ENCODE data around the gene C3orf20.

Gene C3orf20

DNA sequence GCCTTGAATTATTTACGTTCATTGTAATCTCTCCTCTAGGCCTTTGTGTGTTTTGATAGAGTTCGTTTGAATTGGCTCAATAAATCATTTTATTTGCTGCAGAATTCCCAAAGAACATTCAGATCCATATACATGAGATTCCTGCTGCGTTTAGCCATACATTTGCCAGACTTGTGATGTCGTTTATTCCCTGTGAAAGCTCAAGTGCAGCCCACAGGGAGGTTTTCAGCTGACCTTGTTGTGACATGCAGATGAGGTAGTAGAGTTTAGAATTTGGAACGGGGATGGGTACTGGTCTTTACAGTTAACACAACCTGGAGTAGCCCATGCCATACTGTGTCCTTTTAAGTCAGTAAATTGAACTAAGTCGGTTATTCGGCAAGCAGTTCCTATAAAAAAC, at the start of gene C3orf20:
TSS of gene C3orf20 (plus strand) at position 301 of the 400 bp plus-strand sequence. CDS start 7,573 bp downstream, outside the sequence.
- no peak for DNase-seq

DNA sequence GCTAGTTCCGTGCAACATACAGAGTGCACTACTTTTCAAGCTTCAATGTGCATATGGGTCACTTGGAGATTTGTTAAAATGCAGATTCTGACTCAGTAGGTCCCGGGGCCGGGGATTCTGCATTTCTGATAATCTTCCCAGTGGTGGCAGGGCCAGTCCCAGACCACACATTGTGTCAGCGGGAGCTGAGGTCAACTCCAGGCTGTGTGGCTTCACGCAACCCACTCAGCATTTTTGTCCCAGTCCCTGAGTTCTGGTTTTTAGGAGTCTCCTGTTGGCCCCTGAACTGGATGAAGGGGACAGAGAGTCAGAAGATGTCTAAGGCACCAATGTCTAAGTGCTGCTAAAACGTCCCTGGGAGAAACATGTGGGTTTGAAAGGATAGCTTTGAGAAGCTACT, 49.5 kb upstream of the C3orf20 start:
- no peak for DNase-seq

DNA sequence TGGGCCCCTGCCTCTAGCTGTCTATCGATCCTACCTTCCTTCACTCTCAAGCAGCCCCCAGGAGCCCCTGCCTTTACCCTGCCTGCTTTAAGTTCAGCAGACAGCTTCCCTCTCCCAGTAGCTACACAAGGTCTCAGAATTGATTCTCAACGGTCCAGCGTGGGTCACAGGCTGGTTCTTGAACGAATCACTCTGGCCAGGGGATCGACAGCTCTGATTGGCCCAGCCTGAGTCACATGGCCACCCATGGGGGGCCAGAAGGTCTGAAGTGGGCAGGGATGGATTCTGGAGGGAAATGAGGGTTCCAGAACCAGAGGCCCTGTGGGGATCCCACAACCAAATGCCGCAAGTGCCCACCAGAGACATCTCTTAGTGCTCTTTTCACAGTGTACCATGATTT, 47.1 kb upstream of the C3orf20 start:
- DNase-seq, result no peak

DNA sequence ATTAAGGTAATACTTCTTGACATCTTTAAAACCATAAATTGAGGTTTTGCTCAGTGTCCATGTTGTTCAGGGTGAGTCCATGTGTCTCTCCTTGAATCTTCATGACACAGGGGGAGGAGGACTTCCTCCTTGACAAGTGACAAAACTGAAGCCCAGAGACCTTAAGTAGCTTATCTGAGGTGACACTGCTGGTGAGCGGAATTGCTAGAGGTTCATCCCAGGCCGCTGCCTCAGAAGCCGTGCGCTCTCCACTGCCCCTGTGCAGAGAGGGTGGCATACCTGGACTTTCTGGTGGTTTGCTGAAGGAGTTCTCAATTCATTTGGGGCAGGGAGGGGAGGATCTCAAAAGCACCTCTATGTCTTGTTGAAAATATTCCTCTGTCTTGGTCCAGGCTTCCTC, 46.5 kb upstream of the C3orf20 start:
- DNase-seq, result no peak

DNA sequence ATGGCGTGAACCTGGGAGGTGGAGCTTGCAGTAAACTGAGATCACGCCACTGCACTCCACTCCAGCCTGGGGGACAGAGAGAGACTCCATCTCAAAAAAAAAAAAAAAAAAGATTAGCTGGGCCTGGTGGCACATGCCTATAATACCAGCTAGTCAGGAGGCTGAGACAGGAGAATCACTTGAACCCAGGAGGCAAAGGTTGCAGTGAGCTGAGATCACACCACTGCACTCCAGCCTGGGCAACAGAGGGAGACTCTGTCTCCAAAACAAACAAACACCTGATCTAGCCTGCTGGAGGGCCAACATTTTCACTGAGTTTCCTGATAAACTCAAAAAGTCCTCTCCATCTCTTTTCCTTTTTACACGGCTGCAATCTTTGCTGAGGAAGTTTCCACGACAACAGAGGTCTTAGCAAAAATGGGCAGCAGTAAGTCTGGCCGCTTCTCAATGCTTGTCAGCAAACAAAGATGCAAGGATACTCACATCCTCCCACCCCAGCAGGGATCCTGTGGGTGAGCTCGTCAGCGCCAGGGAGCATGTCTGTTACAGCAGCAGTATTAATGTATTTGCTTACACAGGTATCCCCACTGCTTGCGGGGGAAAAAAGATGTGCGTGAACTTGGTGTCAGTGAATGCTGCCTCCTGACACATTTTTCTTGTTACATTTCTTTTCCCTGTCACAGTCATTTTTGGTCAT, 44.4 kb upstream of the C3orf20 start:
- DNase-seq, result no peak

DNA sequence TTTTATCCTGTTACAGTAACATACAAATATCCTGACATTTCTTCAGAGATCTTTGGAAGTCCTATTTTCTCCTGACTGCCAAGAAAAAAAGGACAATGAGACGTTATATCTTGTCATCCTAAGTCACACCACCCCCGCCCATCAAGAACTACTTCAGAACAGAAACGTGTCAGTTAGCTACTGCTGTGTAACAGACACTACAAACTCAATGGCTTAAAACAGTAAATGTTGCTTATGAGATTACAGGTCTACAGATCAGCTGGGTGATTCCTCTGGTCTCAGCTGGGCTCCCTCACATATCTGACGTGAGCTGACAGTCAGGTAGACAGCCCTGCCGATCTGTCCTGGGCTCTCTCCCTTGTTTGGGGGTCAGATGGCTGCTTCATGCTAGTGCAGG, 43.8 kb upstream of the C3orf20 start:
- no peak for DNase-seq

DNA sequence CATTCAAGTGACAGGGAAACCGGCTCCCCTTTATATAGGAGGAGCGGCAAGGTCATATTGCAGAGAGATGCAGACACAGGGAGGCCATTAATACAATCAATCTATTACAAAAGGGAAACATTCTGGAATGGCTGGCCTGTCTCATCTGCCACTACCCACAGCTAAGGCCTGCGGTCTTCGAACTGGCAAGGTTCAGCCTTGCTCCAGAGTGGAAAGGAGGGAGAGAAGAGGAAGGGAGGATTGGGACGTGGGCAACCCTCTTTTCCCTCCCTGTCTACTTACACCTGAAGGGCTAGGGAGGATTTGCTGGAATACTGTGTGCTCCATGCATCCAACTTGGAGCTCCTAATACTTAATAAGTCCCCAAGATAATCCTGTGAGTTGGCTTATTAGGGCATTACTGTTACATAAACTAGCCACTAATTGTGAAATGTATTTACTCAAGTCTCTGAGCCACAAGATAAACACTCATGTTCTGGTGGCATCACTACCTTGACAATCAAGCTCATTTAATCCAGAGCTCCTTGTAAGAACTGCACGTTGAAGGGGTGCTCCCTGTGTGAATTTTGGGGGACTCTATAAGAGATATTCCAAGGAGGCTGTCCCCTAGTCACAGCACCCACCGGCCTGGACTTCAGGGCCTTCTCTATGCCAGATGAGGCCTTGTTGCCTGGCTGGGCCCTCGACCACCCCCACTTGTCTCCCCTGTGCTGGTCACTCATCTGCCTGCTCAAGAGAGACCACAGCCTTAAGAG, 43.1 kb upstream of the C3orf20 start:
- DNase-seq, result no peak

DNA sequence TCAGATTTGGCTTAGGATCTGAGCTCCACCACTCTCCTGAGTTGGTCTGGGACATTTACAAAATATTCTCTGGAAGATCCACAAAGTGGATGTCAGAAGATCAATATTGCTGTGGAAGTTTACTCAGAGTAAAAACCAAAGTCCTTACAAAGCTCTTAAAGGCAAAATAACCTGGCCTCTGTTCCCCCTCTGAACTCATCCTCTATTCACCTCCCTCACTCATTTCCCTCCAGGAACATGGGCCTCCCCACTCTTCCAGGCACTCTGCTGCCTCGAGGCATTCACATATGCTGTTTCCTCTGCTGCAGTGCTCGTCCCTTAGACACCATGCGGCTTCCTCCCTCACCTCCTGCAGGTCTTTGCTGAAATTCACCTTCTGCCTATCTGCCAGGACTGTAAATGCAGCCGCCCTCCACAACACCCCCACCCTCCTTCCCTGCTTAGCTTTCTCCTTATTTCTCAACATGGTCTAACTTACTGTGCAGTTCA, 42.5 kb upstream of the C3orf20 start:
- DNase-seq, result no peak

DNA sequence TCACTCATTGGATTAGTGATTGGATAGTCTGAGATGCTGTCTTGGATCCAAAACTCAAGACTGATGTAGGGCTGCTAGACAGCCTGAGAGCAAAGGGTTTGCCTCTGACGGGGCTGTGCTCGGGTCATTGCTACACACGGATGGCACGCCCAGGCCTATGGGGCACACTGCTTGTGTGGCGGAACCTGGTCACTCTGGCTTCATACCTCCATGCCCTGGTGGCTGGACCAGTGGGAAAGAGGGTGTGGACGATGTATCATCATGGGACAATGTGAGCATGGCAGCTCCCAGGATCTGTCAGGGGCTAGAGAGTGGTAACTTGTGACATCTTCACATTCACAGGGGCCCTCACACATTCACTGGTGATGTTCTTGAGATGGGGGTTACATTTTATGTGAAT, 41.5 kb upstream of the C3orf20 start:
- no peak for DNase-seq

DNA sequence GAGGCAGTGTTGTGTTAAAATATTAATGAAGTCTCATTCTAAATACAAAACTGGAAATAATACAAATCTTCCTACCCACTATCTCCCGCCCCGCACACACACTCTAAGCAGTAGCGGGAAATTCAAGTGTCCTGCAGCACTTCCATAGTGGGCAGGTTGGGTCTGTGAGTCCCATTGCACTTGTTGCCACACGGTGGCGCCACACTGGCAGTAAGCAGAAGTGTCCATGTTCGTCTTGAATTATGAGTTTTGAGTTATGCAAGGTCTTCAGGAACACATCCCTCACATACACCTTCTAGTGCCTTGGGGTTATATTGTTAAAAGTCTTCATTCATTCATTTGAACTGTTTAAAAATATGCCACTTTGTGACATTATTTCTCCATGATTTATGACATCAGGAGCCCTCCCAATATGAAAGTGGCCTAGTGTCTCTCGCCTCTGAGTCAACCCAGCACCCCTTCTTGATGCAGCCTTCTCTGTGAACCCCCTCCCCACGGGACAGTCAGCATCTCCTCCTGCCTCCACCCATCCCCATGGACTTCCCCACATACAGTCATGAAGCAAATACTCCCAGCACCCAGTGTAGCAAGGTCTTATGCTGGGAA, 41.0 kb upstream of the C3orf20 start:
- DNase-seq, result peak in 1 of 4 experiments; percentile 11

DNA sequence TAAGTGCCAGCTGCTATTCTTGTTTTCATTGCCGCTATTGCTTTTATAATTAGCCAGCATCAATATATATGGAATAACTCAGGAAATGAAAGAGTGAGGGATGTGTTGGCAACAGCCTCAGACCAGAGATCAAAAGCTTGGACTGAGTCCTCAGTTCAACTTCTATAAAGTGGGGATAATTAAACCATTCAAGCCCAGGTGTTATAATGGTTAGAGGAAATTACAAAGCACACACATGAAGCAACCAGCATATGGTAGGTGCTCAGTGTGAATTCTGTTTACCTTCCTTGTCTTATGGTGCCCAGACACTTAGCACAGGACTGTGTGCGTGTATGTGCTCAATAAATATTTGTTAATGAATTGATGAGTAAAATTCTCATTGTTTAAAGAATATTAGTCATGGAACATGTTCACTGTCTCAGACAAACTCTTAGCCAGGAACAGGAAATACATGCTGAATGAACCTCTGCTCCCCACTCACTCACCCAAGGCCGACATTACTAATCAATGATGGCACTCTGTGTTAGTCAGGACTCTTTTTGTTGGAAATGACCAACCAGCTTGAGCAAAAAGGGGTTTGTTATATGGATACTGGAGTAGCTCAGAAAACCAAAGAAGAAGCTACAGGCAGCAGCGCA, 40.1 kb upstream of the C3orf20 start:
- no peak for DNase-seq

DNA sequence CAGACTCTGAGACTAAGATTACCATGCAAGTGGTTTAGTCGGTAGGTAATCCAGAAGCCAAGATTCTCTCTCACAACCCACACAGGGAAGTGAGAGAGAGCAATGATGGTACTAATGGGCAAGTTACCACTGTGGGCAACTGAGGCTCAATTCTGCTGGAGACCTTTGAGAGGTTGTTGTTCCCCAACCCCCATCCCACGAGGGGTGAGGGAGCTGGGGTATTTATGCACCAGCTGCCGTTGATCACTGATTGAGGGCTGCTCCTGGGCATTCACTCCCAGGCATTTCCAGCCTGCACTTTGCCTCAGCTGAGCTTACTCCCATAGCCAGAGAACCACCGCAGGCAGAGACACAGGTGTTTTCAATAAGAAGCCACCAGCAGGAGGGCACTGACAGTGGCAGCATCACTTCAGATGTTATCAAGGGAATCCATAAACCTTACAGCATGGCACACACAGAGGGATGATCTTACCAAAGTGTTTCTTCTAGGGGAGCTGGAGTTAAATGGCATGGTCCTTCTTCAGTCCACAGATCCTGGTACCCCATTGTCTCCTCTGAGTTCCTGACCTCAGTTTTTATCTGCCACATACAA, 38.3 kb upstream of the C3orf20 start:
- DNase-seq, result no peak

DNA sequence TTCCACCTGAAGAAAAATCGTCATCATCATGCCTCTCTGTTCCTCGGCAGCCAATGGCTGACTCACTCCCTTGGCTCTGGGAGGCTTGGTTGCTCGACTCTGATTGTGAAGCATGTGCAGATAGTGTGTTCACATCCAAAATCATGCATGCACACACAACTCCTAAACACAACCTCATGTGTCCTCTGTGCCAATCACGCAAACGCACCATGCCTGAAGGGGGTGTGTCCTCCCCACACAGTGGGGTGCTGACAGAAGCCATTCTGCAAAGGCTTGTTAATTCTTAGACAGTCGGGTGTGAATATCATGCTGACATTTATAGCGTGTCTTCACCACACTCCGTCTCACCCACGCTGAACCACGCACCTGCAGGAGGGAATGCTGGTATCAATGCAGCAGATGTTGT, 34.8 kb upstream of the C3orf20 start:
- DNase-seq, result no peak

DNA sequence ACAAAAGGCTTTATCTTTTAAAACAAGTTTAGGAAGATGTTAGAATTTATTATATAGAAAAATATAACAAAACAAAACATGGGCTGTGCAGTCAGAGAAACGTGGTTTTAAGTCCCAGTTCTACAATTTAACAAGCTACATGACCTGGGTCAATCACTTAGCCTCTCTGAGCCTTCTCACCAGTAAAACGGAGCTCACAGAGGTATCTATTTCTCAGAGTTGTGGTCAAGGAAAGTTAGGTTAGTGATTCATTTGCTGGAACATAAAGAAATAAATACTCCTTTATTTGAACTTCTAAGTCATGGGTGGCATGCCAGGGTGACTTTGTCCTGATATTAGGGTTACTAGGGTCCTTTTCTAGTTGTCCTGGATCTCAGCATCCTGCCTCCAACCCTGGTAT, 34.2 kb upstream of the C3orf20 start:
- no peak for DNase-seq

DNA sequence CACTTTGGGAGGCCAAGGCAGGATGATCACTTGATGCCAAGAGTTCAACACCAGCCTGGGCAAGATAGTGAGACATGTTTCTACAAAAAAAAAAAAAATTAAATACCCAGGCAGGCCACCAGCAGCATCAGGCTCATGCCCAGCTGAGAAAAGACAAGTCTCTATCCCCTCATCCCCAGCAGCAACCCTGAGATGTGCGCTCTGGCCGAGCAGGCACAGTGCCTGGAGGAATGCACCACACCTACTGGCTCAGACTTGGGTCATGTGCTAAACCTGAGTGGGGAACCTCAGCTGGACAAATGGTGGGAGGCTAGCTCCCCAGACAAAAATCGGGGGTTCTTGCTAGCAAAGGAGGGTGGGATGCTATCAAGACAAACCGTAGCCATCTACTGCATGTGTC, 33.6 kb upstream of the C3orf20 start:
- no peak for DNase-seq

DNA sequence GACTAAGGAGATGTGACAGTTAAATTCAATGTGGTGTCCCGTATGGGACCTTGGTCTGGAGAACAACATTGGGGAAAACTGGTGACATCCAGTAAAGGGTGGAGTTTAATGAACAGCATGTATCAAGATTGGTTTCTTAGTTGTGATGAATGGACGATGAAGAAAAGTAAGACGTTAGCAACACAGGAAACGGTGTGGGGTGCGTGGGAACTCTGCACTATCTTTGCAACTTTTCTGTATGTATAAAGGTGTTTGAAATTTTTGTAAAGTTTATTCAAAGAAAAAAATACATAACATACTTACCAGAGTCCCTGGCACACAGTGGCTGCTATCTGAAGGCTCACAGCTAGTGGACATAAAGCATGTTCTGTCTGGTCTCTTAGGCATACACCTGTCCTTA, 29.5 kb upstream of the C3orf20 start:
- DNase-seq, result no peak

DNA sequence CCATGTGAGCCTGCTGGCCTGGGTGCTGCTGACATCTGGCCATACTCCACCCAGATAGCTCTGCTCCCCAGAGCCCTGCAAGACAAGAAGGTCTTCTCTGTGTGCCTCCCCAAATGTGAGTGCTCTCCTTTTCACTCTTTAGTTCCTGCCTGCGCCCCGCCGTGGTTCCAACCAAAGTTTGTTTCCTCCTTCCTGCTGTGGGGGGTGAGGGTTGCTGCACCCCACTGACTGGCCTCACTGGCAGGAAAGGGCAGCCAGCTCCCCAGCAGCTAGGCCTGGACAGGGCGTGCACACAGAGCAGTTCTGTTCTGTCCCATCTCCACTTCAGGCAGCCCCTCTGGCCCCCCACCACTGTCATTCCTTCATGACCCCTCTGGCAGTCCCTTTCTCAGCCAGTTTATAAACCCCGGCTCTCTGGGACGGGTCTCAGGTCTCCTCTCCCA, 28.8 kb upstream of the C3orf20 start:
- DNase-seq, result no peak

DNA sequence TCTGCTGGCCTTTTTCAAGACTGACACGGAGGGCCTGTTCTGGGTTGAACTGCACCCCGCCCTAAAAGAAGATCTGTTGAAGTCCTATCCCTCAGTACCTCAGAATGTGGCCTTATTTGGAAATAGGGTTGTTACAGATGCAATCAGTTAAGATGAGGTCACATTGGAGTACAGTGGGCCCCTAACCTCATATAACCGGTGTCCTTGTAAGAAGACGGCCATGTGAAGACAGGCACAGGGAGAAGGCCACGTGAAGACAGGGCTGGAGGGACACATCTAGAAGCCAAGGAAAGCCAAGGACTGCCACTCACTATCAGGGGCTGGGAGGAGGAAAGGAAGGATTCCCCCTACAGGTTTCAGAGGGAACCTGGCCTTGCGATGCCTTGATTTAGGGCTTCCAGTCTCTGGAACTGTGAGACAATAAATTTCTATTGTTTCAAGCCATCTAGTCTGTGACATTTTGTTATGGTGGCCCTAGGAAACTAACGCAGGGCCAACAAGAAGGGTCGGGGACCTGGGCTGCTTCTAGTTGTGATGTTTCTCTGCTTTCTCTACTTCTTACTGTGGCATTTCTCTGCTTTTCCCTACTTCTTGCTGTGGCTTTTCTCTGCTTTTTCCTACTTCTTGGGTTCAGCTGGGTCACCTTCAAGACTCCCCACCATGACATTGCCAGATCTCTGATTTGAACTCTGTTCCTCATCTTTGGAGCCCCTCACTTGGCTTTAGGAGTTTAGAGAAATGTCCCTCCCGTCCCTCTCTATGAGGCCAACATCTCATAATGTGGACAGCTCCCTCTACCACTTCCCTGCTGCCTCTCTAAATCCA, 28.1 kb upstream of the C3orf20 start:
- no peak for DNase-seq

DNA sequence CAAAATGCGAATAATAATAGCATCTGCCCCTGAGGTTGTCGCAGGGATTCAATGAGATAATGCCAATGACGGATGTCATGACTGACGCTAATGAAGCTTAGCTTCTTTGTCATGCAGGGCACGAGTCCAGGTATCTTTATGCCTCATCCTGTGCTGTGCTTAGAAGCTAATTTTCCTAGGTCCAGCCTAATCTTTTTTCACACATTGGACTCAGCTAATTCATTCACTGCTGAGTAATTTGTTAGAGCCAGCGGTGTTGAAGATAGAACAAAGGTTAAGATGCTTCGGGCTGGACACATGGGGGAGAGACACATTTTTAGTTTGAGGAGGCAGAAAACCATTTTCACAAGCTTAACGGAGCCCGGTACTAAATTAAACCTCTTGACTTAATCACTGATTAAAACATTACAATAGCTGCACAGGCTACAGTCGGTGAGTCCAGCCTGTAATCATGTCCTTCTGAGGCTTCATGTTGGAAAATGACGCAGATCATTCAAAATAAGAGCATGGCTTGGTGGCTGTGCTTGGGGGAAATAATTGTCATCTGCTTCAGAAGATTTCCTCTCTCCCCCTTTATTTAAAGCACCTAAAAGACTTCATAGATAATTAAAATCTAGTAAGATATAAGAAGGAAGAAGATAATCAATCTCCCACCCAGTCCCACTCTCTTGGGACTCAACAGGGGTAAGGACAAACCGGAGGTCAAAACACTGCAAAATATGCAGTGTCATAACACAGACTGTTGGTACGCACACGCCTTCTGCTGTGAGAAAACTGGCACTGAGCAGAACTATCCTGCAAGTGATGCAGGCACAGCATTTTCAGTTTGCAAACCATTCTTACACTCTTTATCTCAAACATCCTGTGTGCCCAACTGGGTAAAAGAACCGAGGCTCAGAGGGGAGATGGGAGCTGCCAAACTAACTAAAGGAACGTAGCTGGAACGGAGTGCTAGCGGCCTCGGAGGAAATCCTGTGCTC, 26.7 kb upstream of the C3orf20 start:
- DNase-seq, result no peak

DNA sequence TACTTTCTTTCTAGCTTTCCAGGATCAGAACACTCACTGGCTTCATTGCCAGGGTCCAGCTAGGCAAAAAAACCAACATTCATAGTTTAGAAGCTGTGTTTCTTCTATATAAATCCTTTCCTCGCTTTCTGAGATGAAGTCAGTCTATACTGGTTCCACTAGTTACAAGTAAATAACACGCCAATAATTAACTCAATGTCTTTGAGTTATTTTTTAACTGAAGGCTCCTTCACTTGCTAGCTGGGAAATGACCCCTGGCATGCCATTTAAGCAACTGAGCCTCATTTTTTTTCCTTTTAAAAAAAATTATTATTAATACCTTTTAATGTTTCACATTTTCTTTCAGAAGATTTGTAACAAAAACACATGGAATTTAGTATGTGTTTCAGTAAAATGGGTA, 25.5 kb upstream of the C3orf20 start:
- DNase-seq, result no peak

DNA sequence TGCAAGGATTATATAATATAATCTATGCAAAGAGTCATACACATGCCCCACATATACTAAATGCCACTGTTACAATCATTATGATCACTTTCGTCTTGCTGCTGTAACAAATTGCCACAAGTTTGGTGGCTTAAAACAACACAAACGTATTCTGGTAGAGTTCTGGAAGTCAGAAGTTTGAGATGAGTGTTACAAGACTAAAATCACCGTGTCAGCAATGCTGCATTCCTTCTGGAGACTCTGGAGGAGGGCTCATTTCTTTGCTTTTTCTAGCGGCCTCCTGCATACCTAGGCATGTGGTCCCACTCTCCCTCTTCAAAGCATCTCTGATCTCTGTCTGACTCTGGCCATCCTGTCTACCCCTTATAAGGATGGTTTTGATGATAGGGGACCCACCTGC, 24.7 kb upstream of the C3orf20 start:
- no peak for DNase-seq
